Body of pancreas (tissue), 4 donors: ENCODE data around the gene HUNK. TPM values are rescaled to one million over a fixed set of nuclear protein-coding genes. Genes with fewer than 3 reads are reported as not detected.

Experiments used
- ATAC-seq: fragments of 150-250 bp; one replicate; pipeline ENCODE4 v1.9.1; 2016
- DNase-seq, 4 donors: peaks; one replicate each; pipeline ENCODE4 v3.0.0-alpha.2; 2019
- H3K27ac ChIP-seq, 4 donors: fragments of 200-600 bp; sonication (generic); 1 replicate in 3 of 4; 2 replicates in 1 of 4; pipeline versions ENCODE4 v1.5.1 to v1.6.1; 2016 to 2019; ENCODE audit warnings: mild to moderate bottlenecking in 1 of 4, mixed read lengths in 1 of 4, moderate library complexity in 1 of 4
- H3K27me3 ChIP-seq, 2 donors: fragments of 200-600 bp; sonication (generic); one replicate each; pipeline ENCODE4 v1.6.0; 2016; ENCODE audit warnings: mild to moderate bottlenecking in 1 of 2
- H3K36me3 ChIP-seq, 2 donors: fragments of 200-600 bp; sonication (generic); replicated peaks in 1 of 2; 2 replicates each; pipeline ENCODE4 v1.5.1; 2016; ENCODE audit warnings: low read depth in 2 of 2; ENCODE audit not compliant: insufficient read depth in 1 of 2
- H3K4me1 ChIP-seq: fragments of 200-600 bp; sonication (generic); one replicate; pipeline ENCODE4 v1.6.0; 2016
- H3K4me3 ChIP-seq, 2 donors: fragments of 200-600 bp; sonication (generic); 1 replicate in 1 of 2; 2 replicates in 1 of 2; pipeline ENCODE4 v1.5.1; 2016 to 2019
- H3K9me3 ChIP-seq, 3 donors: fragments of 200-600 bp; sonication (generic); 1 replicate in 2 of 3; 2 replicates in 1 of 3; pipeline ENCODE4 v1.5.1; 2016
- POLR2A ChIP-seq, 3 donors: fragments of 450-650 bp; IDR thresholded peaks; one replicate each; pipeline ENCODE4 v1.6.1; 2016; ENCODE audit warnings: antibody characterized with exemption in 3 of 3, mild to moderate bottlenecking in 2 of 3
- WGBS, 2 donors: methylation state at CpG; one replicate each; pipeline ENCODE4 v1.1.5; 2017; 5-methylcytosine and 5-hydroxymethylcytosine counted together
- intact Hi-C: fragments of 100-400 bp; cut with DNase I; formaldehyde crosslinking; loops from one replicate; pipeline ENCODE4 v1.15.1; 2023
- total RNA-seq, 2 donors: library from RNA; depleted of rRNA; stranded (reverse); fragments of >200 nt; gene quantifications; one replicate each; pipeline ENCODE4 v1.1.0, GENCODE V29; 2016
- TF ChIP-seq, protein P1 (sequence below), 7 experiments: fragments of 450-650 bp in 4 of 7; fragments of 200-600 bp in 3 of 7; sonication (generic) in 3 of 7; IDR thresholded peaks; one replicate each; pipeline ENCODE4 v1.5.1; 2016 to 2019; ENCODE audit warnings: antibody characterized with exemption in 7 of 7

The HUNK gene
- total RNA-seq, 2 donors from 2014 or later, result 6.7 to 9.2 TPM

DNA sequence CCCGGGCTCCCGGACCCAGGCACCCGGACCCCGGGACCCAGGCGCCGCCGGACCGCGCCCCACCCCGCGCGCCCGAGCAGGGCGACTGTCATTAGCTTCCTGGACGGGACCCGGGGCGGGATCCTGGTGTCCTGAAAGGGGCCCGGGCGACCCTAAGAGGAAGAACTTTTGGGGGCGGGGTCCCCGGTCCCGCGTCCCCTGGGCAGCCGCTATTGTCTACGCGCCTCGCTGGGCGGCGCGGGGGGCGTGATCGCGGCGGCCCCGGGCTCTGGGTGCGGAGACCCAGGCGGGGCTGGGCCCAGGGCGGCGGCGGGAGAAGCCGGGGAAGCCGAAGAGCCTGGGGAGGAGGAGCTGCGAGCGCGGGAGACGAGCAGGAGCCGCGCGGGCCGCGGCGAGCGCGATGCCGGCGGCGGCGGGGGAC, 465 bp downstream of the HUNK start:
- WGBS, 2 donors, result 1% methylated on average over 58 of the region's 58 CpGs; no CpG with 5 or more reads in 1 of the 2 donors
- ATAC-seq (peak; percentile 38), DNase-seq (peak in 1 of 4 donors; percentile 37)
- peaks cover 54% of the 10 kb centered on the region for H3K4me1 ChIP-seq
- intact Hi-C loops, result no loop called here
- TF ChIP-seq POLR2A (IDR thresholded peaks at IDR 0.05), result no peak
- TF ChIP-seq, protein P1, sequence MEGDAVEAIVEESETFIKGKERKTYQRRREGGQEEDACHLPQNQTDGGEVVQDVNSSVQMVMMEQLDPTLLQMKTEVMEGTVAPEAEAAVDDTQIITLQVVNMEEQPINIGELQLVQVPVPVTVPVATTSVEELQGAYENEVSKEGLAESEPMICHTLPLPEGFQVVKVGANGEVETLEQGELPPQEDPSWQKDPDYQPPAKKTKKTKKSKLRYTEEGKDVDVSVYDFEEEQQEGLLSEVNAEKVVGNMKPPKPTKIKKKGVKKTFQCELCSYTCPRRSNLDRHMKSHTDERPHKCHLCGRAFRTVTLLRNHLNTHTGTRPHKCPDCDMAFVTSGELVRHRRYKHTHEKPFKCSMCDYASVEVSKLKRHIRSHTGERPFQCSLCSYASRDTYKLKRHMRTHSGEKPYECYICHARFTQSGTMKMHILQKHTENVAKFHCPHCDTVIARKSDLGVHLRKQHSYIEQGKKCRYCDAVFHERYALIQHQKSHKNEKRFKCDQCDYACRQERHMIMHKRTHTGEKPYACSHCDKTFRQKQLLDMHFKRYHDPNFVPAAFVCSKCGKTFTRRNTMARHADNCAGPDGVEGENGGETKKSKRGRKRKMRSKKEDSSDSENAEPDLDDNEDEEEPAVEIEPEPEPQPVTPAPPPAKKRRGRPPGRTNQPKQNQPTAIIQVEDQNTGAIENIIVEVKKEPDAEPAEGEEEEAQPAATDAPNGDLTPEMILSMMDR (IDR thresholded peaks at IDR 0.05), result no peak
- H3K27me3 ChIP-seq, result no peaks in the 10 kb centered on the region
- peak overlapping the region; percentile 86 to 96 (median 93) for H3K27ac ChIP-seq
- H3K4me3 ChIP-seq, result peak overlapping the region; percentile 40 to 76
- no peaks in the 10 kb centered on the region for H3K36me3 ChIP-seq
- no peaks in the 10 kb centered on the region for H3K9me3 ChIP-seq

DNA sequence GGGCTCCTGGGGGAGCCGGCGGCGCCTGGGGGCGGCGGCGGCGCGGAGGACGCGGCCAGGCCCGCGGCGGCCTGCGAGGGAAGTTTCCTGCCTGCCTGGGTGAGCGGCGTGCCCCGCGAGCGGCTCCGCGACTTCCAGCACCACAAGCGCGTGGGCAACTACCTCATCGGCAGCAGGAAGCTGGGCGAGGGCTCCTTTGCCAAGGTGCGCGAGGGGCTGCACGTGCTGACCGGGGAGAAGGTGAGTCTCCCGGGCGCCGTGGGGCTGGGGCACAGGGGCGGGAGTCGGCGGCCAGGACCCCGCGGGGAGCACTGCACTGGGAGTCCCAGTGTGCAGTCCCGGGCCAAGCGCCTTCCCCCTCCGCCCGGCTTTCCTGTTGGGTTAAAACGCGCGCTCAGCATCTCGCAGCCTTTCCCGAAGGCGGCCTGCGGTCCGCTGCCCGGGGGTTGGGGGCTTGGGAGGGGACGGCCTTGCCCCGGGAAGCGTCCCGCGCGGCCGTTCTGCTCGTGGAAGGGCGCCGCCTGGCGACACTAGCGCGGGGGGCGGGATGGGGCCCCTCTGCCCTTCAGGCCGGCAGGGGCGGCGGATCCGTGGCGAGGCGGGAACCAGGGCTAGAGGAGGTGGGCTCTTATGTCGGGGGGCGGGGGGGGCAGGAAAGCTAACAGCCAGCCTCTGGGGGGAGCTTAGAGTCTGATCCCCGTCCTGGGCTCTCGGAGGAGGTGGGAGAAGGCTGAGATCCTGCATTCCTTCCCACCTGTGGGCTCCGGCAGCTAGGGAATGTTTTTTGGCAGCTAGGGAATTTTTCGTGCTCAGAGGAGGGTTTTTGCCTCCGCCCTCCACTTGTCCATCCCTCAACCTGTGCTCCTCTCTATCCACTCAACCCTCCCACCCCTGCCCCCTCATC, 1.1 kb downstream of the HUNK start:
- no peaks in the 10 kb centered on the region for H3K27me3 ChIP-seq
- H3K27ac ChIP-seq, result peak overlapping the region; percentile 86 to 96 (median 93)
- TF ChIP-seq POLR2A (IDR thresholded peaks at IDR 0.05), result peak in 2 of 3 donors; percentile 48 to 55
- TF ChIP-seq, protein P1 (IDR thresholded peaks at IDR 0.05), result peak; percentile 55 to 87 (median 73)
- peaks cover 61% of the 10 kb centered on the region for H3K4me1 ChIP-seq
- 0 to 3% methylated on average over 12 to 76 of the region's 77 CpGs for WGBS, 2 donors
- H3K36me3 ChIP-seq, result no peaks in the 10 kb centered on the region
- peak; percentile 58 for ATAC-seq
- peak; percentile 56 to 78 (median 74) for DNase-seq
- H3K4me3 ChIP-seq, result peak overlapping the region; percentile 74 to 76
- intact Hi-C loops, result no loop called here
- H3K9me3 ChIP-seq, result no peaks in the 10 kb centered on the region

DNA sequence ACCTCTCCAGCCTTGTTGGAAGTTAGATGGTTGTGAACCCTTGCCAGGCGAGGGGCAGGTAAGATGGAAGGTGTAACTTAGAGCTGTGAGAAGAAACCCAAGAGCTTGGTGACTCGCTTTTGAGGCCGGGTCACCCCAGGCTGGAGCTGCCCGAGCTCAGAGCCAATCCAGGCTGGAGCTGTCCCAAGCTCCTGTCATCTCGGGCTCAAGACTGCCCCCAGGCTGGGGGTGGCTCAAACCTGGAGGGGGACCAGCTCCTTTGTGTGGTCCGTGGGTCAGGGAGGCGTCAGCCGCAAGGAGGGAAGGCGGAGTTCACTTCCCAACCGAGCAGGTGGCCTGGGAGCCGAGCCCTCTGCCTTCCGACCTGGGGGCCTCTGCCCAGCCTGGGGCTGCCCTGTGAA, 2.0 kb downstream of the HUNK start:
- no peaks in the 10 kb centered on the region for H3K36me3 ChIP-seq
- ATAC-seq, result peak; percentile 55
- 9 to 15% methylated on average over 8 to 12 of the region's 12 CpGs for WGBS, 2 donors
- peaks cover 69% of the 10 kb centered on the region for H3K4me1 ChIP-seq
- DNase-seq, result peak; percentile 77 to 87 (median 82)
- H3K27ac ChIP-seq, result peak overlapping the region; percentile 86 to 96 (median 93)
- peak overlapping the region in 1 of 2 donors; percentile 76 for H3K4me3 ChIP-seq
- TF ChIP-seq, protein P1 (IDR thresholded peaks at IDR 0.05), result peak in 2 of 7 experiments; percentile 8 to 22
- peak; percentile 23 to 62 (median 54) for TF ChIP-seq POLR2A (IDR thresholded peaks at IDR 0.05)
- H3K9me3 ChIP-seq, result no peaks in the 10 kb centered on the region
- H3K27me3 ChIP-seq, result no peaks in the 10 kb centered on the region
- intact Hi-C loops, result no loop called here

DNA sequence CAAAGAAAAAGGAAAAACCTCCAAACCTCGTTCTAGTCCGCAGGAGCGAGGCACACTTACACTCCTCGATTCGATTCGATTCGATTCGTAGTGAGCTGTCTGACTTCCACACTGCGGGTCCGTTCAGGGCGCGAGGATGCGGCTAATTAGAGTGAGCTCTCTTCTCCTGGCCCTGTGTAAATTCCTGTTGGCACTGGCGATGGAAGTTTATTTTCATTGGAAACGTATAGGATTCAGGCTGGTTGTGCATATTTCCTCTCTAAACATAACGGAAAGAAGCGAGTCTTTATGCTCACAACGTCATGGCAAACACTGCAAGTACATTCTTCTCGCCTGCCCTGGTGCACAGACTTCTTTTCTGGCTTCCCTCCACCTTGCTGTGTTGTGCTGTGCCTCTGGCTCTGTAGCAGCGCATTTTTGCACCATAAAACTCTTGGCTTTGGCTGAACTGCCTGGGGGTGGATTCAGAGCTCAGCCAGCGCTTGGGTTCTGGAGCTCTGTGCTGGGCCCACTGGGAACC, 2.7 kb downstream of the HUNK start:
- Histone ChIP-seq H3K9me3 (no peaks in the 10 kb centered on the region), H3K36me3 (no peaks in the 10 kb centered on the region), H3K27ac (peak overlapping the region; percentile 86 to 96 (median 93)), H3K4me3 (no peak overlapping the region), H3K27me3 (no peaks in the 10 kb centered on the region), H3K4me1 (peaks cover 74% of the 10 kb centered on the region)
- 8 to 26% methylated on average over 21 of the region's 21 CpGs for WGBS, 2 donors
- intact Hi-C loops, result no loop called here
- DNase-seq, result peak in 3 of 4 donors; percentile 34 to 39 (median 38)
- TF ChIP-seq, protein P1 (IDR thresholded peaks at IDR 0.05), result no peak
- TF ChIP-seq POLR2A (IDR thresholded peaks at IDR 0.05), result no peak
- ATAC-seq, result no peak
